PFSK-1 (cell line): ENCODE data around the gene NID1.

Experiments used
- TAF1 ChIP-seq: IDR thresholded peaks from 2 replicates; pipeline ENCODE4 v1.6.1; 2012; ENCODE audit warnings: low read length, control low read depth, borderline replicate concordance; ENCODE audit not compliant: insufficient read depth
- TF ChIP-seq, protein P1 (sequence below), 2 experiments: IDR thresholded peaks; 2 replicates each; pipeline versions ENCODE4 v1.6.1 to v1.8.0; 2011 to 2012; ENCODE audit warnings: low read depth in 2 of 2, low read length in 2 of 2, control low read depth in 1 of 2, inconsistent platforms in 1 of 2, mild to moderate bottlenecking in 1 of 2, moderate library complexity in 1 of 2; ENCODE audit not compliant: insufficient read depth in 1 of 2

DNA sequence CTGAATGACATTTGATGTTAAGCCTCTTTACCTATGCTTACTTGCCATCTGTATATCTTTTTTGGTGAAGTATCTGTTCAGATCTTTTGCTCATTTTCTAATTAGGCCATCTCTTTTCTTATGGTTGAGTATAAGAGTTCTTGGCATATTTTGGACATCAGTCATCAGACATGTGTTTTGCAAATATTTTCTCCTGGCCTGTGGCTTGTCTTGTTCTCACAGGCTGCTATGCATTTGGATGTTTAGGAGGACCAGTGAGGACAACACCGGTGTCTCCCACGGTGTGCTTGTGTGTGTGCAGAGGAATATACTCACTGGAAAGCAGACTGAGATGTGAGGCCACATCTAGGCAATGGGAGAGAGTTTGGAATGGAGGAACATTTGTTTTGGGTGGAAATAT, 111.1 kb downstream of the NID1 start:
- TF ChIP-seq TAF1 = no peak
- TF ChIP-seq, protein P1, sequence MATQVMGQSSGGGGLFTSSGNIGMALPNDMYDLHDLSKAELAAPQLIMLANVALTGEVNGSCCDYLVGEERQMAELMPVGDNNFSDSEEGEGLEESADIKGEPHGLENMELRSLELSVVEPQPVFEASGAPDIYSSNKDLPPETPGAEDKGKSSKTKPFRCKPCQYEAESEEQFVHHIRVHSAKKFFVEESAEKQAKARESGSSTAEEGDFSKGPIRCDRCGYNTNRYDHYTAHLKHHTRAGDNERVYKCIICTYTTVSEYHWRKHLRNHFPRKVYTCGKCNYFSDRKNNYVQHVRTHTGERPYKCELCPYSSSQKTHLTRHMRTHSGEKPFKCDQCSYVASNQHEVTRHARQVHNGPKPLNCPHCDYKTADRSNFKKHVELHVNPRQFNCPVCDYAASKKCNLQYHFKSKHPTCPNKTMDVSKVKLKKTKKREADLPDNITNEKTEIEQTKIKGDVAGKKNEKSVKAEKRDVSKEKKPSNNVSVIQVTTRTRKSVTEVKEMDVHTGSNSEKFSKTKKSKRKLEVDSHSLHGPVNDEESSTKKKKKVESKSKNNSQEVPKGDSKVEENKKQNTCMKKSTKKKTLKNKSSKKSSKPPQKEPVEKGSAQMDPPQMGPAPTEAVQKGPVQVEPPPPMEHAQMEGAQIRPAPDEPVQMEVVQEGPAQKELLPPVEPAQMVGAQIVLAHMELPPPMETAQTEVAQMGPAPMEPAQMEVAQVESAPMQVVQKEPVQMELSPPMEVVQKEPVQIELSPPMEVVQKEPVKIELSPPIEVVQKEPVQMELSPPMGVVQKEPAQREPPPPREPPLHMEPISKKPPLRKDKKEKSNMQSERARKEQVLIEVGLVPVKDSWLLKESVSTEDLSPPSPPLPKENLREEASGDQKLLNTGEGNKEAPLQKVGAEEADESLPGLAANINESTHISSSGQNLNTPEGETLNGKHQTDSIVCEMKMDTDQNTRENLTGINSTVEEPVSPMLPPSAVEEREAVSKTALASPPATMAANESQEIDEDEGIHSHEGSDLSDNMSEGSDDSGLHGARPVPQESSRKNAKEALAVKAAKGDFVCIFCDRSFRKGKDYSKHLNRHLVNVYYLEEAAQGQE (IDR thresholded peaks at IDR 0.05; ENCODE audit: insufficient read depth in 1 of 2, low read depth in 2 of 2, low read length in 2 of 2) = no peak
